CD4-positive, alpha-beta T cell treated with Interleukin-10 for 1 hour (primary cell): Measurements from ENCODE around the gene SCD5.

Source experiments
- DNase-seq: peaks from one replicate; pipeline ENCODE4 v3.0.0-alpha.2; 2020

The SCD5 gene

DNA sequence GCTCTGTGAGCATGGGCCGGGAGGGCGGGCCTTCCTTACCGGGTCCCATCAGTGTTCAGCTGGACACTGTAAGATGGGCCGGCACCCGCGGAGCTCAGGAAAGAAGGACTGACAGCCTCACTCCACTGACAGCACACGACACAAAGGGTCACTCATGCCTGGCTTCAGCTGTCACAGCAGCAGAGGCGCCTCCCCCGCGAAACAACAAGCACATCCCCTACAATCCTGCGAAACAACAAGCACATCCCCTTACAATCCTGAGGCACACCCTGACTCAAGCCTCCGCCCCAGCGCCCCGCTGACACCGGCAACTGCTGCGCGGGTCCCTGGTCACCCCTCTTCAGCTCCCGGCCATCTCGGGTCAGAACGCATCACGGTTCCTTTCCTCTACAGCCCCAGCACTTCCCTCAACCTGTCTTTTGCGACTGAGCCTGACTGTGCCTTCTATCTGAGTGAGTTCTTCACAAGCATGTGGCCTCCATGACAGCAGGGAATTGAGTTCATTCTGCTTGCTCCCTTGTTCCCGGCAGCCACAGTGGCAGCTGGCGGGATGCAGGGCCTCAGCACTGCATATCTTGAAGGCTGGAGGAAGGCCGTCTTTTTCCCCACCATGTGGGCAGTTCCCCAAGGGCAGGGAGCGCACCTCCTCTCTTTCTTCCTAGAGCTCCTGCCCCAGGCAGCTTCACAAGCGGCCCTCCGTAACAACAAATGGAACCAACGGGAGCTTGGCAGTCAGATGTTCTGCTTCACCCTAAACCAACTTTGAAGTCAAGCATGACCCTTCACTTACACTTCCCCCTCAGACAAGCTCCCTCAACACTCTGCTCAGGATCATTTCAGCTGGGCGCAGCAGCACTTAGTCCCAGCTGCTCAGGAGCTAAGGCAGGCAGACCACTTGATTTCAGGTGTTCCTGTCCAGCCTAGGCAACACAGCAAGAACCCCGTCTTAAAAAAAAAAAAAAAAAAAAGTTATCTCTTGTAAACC, 39.6 kb downstream of the SCD5 start:
- no peak for DNase-seq

DNA sequence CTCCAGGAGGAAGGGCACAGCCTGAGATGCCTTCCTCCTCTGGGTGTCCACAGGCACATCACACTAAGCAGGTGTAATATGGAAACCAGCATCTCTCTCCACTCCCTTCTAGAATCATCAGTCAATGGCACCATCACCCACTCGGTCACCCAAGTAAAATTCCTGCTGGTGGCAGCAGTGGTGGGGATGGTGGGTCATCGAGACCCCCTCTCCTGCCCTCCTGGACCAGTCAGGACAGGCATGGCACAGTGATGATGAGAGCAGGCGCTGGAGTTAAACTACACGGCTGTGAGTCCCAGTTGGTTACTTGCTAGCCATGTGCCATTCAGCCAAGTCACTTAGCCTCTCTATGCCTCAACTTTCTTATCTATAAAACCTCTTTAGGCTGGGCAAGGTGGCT, 42.5 kb downstream of the SCD5 start:
- DNase-seq: no peak

DNA sequence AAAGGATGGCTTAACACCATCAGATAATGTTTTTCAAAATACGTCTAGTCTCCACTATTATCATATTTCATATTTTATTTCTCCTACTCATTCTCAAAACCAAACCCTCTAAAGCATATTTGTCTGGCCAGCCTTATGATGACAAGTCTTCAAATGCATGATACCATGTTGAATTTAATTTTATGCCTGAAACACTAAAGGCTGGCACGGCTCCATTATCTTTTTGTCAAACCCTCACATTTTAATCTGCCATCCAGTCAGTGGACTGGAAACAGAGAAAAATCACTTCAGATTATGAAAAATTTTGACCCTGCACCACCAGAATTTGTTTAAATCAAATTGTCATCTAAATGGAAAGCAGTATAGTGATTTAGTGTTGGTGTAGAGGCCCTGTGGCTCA, 42.9 kb downstream of the SCD5 start:
- no peak for DNase-seq

GRCh38 chr4:82754513-82755165, 44.0 kb downstream of the SCD5 start:
- no peak for DNase-seq

- DNase-seq: no peak
Measured at GRCh38 chr4:82753725-82754410, 44.7 kb downstream of the SCD5 start.

- DNase-seq: no peak
Measured at GRCh38 chr4:82753238-82753637, 45.4 kb downstream of the SCD5 start.

GRCh38 chr4:82748810-82749470, 49.7 kb downstream of the SCD5 start:
- no peak for DNase-seq

DNA sequence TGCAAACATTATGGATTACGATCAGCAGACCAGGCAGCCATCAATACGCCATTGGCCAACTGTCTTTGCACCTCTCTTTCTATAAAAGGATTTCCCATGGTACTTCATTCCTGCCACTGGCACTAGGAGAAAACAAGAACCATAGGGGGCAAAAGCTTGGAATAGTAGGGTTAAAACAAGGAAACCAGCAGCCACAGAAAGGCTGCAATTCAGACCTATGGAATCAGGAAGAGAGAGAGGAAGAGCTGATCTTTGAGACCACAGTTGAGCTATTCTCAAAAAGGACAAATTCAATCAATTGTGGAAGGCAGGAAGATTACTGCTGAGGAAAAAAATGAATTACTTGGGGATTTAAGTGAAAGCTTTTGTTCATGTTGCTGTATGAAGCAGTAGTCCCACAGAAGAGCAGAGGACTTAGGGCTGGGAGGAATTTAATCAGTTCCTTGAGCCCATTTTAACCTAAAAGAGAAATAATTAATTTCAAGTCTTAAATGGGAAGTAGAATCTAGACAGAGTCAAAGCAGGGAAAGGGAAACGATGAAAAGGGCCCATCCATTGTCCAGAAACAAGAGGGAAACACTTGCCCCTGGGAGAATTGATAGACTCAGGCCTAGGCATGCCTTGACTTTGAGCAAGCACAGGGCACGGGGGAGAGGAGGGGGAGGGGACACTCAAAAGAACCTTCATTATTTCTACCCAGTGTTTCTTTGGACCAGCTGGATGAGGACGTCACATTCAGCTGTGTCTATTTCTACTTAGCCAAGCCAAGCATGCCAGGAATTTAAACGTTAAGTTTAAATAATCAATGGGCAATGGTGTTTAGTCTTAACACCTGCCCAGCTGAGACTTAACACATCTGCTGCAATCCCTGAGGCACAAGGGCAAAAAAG, 50.7 kb downstream of the SCD5 start:
- DNase-seq: no peak

- DNase-seq: no peak
Measured at GRCh38 chr4:82746705-82747574, 51.7 kb downstream of the SCD5 start.

DNA sequence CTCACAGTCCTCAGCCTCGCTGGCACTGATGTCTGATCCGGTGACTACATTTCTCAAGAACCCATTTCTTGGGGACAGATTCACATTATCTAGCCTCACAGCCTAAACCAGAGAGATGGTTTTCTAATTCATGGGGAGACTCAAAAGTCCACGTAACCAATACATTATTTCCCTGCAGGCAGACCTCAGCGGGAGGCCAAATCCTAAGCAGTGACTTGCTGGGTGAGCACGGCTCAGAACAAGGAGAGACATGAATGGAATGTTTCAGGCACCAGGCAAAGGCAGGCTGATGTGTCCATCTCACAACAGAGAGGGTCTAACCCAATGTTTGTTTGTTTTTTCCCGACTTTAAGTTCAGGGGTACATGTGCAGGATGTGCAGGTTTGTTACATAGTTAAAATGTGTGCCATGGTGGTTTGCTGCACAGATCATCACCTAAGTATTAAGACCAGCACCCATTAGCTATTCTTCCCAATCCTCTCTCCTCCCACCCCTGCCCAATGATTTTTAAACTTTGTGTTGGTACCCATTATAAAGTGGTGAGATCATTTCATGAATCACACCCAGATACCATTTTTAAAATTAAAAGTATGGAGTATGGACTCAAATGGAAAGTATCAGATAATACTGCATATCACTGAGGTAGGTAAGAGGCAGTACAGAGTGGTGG, 53.3 kb downstream of the SCD5 start:
- no peak for DNase-seq

DNA sequence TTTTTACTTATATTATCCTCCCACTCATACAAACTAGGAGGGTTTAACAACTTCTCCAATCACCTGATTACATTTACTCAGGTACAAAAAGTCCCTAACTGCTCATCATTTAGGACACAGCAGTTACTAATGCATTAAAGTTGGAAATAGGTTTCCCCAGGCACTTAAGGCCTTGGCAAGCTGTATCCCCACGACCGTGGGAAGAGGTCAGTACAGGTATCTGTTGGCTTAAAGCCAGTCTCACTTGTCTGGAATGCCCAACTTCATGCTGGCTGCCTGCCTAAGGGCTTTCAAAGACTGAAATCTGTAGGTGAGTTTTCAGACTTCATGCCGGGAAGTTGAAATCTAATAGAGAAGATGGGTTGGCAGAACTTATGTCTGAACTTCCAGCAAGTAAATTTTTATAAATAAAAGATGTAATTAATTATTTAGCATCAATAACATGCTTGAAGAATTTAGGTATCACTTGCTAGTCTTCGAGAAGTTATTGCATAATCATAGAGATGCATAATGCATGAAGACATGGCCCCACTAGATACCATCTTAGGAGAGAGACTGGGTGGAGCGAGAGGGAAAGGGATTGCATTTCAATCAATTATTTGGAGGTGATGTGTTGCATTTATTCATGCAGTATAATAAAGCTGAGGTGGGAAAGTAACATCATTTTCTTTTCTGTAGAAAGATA, 54.2 kb downstream of the SCD5 start:
- DNase-seq: no peak

DNA sequence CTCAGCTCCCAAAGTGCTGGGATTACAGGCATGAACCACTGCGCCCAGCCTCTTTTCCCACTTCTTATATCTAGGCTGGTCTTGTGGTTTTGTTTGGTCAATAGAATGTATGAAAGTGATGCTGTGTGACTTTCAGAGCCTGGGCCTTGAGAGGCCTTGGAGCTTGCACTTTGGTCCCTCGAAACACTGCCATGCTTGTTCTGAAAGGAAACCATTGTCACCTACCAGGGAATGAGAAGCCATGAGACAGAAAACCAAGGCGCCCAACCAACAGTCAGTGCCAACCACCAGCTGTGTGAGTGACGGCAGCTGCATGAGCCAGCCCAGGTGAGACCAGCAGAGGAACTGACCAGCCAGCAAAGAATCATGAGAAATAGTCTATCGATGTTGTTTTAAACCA, 57.4 kb downstream of the SCD5 start:
- DNase-seq: no peak

DNA sequence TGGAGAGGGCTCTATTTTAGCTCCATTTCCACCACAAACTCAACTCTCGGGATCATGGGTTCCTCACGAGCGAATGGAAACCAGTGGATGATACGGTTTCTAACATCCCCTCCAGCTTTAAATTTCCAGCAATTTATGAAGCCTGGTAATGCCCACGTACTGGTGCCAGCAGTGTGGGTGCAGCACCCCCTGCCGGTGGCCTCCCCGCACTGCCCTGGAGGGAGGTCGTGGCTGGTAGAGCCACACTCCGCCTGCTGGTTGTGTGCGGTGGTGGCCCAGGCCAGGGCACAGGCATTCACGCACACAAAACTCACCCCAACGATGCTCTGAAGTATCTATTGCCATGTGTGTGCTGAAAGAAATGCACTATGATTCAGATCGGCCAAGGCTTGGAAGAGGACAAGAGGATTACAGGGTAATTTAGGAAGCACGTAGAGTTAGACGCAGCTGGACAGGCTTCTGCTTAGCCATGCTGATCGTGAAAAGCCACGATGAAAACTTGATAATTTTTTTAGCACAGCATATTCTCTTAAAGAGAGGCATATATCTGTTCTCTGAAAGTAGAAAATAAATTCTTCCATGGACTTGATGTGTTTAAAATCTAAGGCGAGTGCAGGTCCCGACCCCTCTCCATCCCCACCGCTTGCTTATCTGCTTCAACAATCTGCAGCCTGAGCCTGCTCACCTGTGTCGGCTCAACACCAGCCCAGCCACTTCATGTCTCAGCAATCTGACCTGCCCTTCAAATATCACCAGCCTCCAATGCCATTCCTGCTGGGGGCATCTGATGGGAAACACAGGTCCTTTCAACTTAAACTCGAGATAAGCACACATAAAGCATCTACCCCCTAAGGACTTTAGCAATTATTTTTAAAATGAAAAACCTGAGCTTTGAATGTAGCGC, 59.1 kb downstream of the SCD5 start:
- DNase-seq: peak; percentile 59

- DNase-seq: no peak
Measured at GRCh38 chr4:82737354-82737753, 61.2 kb downstream of the SCD5 start.

DNA sequence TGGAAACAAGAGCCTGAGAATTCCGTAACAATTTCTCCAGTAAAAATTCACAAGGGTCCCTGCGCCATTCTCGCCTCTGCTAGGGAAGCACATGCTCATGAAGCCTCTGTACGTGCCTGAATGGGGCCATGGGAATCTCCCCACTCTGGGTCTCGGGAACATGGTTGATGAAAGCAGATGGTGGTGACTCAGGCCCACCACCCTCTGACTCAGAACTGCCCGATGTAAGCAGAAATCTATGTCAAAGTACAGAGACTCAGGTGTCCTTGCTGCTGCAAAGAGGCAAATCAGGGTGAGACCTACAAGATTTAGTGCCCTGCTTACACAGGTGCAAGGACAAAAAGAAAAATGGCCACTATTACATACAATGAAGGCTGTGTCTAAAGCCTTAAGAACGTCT, 65.0 kb downstream of the SCD5 start:
- DNase-seq: no peak

DNA sequence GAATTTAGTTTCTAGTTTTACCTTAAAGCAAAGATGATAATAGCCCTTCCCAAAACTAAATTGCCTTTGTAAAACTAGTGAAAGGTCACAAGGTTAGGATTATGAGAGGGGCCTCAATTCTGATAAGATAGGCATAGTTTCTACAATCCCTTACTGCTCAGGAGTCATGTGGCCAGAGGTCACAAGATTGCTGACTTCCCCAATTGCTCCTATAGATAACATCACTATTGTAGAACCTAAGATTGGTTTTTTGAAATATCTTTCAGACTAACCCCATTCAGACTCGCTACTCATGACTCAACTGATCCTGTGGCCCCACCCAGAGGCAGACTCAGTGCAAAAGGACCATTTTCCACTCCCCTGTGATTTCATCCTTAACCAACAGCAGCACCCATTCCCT, 70.3 kb downstream of the SCD5 start:
- DNase-seq: no peak

GRCh38 chr4:82726596-82726995, 72.0 kb downstream of the SCD5 start:
- no peak for DNase-seq

- peak; percentile 29 for DNase-seq
Measured at GRCh38 chr4:82721819-82722423, 76.7 kb downstream of the SCD5 start.
